ENCODE data around the gene ZBTB14.

ZBTB14 gene

DNA sequence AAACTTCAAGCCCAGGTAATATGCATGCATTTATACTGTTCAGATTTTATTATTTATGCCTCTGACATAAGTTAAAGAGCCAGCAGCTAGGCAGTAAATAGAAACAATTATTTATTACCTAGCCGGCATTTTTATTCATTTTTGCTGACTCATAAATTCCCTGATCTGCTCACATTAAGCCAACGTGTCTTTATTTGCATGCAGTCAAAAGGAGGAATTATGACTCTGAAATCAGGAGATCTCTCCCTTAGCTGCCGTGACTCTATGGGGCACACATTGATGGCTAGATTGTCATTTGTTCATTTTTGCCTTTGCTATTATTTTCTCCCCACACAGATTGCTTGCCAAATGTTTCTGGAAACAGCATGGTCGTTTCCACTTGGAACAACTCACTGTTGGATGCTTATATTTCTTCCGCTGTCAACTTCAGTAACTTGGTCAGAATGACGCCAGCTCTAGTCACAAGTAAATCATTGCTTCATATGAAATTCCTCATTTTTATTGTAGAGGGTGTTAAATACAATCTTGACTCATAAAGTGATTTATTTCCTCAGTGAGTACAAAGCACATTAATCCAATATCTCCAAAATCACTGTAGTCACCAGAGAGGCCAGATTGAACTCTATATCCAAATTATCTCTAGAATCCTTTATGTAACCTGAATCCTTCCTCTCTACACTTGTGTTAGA is 15.9 kb upstream of the ZBTB14 start:
- DNase-seq (ENCODE audit: low read depth): no peak
- H3K4me3 ChIP-seq (ENCODE audit: low read length): no peak overlapping the region
- TF ChIP-seq, protein P1, sequence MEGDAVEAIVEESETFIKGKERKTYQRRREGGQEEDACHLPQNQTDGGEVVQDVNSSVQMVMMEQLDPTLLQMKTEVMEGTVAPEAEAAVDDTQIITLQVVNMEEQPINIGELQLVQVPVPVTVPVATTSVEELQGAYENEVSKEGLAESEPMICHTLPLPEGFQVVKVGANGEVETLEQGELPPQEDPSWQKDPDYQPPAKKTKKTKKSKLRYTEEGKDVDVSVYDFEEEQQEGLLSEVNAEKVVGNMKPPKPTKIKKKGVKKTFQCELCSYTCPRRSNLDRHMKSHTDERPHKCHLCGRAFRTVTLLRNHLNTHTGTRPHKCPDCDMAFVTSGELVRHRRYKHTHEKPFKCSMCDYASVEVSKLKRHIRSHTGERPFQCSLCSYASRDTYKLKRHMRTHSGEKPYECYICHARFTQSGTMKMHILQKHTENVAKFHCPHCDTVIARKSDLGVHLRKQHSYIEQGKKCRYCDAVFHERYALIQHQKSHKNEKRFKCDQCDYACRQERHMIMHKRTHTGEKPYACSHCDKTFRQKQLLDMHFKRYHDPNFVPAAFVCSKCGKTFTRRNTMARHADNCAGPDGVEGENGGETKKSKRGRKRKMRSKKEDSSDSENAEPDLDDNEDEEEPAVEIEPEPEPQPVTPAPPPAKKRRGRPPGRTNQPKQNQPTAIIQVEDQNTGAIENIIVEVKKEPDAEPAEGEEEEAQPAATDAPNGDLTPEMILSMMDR (conservative IDR thresholded peaks at IDR 0.05; ENCODE audit: low read depth, low read length): no peak

DNA sequence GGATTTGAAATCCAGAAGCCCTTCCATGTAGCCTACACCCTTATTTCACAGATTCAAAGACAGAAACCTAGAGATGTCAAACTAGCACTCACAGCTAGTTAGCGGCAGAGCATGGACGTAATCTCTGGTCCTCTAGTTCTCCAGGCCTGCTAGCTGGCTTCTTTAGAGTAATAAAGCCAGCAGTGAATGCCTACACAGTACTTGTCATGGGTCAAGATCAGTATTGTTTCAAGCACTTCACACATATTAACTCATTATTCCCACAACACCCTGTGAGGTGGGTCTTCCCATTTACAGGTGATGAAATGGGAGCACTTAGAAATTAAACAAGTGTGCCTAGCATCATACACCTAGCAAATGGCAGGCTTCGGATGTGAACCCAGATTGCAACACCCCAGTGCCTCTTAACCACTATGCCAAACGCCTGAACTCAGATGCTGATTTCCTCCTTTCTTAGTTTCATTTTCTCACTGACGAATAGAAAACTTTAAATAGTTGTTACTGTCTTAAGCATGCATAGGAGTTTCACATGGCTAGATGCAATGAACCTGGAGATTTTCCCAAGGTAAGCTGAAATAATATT is 14.5 kb upstream of the ZBTB14 start:
- no peak for DNase-seq (ENCODE audit: low read depth)
- no peak overlapping the region for H3K4me3 ChIP-seq (ENCODE audit: low read length)
- TF ChIP-seq, protein P1 (conservative IDR thresholded peaks at IDR 0.05; ENCODE audit: low read depth, low read length): no peak

DNA sequence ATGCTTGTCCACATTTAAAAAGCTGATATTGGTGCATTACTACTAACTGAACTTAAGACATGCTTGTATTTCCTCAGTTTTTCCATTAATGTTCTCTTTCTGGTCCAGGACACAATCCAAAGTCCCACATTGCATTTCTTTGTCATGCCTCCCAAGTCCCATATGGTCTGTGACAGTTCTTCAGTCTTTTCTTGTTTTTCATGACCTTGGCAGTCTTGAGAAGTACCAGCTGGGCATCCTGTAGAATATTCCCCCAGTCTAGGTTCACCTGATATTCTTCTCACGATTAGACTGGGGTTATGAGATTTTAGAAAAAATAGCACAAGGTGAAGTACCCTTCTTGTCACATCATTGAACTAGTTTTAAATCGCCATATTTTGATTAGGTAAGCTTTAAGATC is 10.3 kb upstream of the ZBTB14 start:
- DNase-seq (ENCODE audit: low read depth): no peak
- no peak overlapping the region for H3K4me3 ChIP-seq (ENCODE audit: low read length)
- TF ChIP-seq, protein P1 (conservative IDR thresholded peaks at IDR 0.05; ENCODE audit: low read depth, low read length): no peak

DNA sequence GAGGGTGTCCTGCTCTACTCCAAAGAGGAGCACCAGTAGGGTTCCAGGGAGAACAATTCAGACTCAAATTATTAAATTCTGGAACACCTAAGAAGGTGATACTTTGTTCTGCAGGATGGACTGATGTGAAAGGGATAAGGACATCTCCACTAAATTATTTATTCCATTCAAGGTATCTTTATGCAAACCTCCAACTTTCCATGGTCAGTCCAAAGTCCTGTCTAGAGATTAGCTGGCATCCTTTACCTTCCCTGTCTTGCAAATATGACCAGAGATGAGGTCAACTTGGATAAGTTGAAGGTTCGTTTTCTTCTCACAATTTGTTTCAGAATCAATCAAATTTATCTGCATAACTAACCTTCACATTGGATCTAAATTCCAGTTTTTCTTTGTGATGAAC is 8.7 kb upstream of the ZBTB14 start:
- TF ChIP-seq, protein P1 (conservative IDR thresholded peaks at IDR 0.05; ENCODE audit: low read depth, low read length): no peak
- DNase-seq (ENCODE audit: low read depth): no peak
- no peak overlapping the region for H3K4me3 ChIP-seq (ENCODE audit: low read length)

DNA sequence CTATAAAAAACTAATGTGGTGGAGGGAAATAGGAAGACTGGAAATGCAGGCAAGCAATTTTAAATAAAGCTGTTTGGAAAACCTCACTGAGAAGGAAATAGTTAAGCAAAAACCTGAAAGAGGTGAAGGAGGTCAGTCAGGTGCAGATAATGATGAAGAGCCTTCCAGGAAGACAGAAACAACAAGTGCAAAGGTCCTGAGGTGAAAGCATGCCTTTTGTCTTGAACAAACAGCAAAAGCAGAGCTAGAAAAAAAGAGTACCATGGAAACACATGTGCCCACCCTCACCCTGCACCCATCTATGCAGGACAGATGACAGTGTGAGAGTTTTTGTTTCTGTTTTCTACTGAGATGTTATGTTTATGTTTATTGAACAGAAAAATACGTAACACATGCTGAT is 8.1 kb upstream of the ZBTB14 start:
- DNase-seq (ENCODE audit: low read depth): no peak
- no peak overlapping the region for H3K4me3 ChIP-seq (ENCODE audit: low read length)
- TF ChIP-seq, protein P1 (conservative IDR thresholded peaks at IDR 0.05; ENCODE audit: low read depth, low read length): no peak

DNA sequence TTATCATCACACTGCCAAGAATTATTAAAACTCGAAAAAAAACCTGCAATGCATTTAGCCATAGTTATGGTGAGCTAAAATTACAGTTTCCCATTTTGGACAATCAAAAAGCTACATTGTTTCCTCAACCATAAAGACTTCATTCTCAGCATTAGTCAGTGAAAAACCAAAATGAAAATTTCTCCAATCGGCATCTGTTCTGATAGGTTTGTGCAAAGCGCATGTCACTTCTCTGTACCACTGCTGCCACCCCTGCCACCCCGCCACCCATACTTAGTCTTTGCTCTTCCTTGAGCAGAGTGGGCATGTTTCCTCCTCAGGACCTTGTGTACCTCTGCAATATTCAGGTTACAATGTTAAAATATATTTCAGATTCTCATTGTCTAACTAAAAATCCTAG is 7.1 kb upstream of the ZBTB14 start:
- DNase-seq (ENCODE audit: low read depth): no peak
- TF ChIP-seq, protein P1 (conservative IDR thresholded peaks at IDR 0.05; ENCODE audit: low read depth, low read length): no peak
- no peak overlapping the region for H3K4me3 ChIP-seq (ENCODE audit: low read length)

DNA sequence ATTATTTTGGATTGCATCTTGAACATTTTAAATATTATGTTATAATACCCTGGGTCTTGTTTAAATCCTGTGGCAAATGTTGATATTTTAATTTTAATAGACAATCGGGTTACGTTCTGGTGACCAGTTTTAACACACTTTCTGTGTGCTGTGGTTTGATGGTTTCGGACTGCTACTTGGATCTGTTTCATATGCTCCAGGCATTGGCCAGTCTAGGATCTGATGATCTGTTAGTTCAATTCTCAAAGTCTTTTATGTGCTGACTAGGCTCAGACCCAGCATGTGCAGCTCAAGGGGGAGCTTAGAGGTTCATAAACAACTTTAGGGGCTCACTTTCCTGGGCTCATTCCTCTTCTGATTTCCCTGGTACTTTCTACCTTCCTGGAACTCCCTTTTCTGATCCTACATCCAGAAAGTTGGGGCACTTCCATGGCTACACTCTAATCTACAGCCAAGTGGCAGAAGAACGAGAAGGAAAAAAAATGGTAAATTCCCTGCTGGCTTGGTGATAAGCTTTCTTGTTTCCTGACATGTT is 5.0 kb upstream of the ZBTB14 start:
- TF ChIP-seq, protein P1 (conservative IDR thresholded peaks at IDR 0.05; ENCODE audit: low read depth, low read length): no peak

More for the DNA sequence above, 5.0 kb upstream of the ZBTB14 start:
- no peak overlapping the region for H3K4me3 ChIP-seq (ENCODE audit: low read length)
- DNase-seq (ENCODE audit: low read depth): no peak

Measured in retinal pigment epithelial cell (primary cell).